ENCODE measurements around the gene ITGAL.

GRCh38 chr16:30491229-30491628 lies 18.7 kb downstream of the ITGAL start:
- TF ChIP-seq CTCF (conservative IDR thresholded peaks at IDR 0.05) = no peak
- no peak for TF ChIP-seq EZH2 (IDR thresholded peaks at IDR 0.05; ENCODE audit: low read depth)
